GM23338 (cell line): ENCODE data around the gene EFCAB9. TPM values are rescaled to one million over a fixed set of nuclear protein-coding genes. Genes with fewer than 3 reads are reported as not detected.
"Not testable (repeated sequence)": the region's sequence is repeated elsewhere in the genome, so short reads cannot be mapped to it uniquely, and the experiment has no call there.

Experiments
- ATAC-seq: fragments of 200-7000 bp; cut with Tn5 transposase; 3 replicates; pipeline ENCODE4 v1.9.1; 2020
- DNase-seq: peaks from one replicate; pipeline ENCODE4 v3.0.0-alpha.2; 2015; ENCODE audit warnings: low spot score
- H2AFZ ChIP-seq: fragments of 200-600 bp; sonication (generic); 2 replicates; pipeline ENCODE4 v1.8.0; 2016; ENCODE audit warnings: antibody characterized with exemption, mild to moderate bottlenecking, moderate library complexity
- H3F3A ChIP-seq: fragments of 200-600 bp; sonication (generic); replicated peaks from 2 replicates; pipeline ENCODE4 v1.8.0; 2017; ENCODE audit warnings: antibody characterized with exemption, mixed run types, low read depth
- H3K27ac ChIP-seq: fragments of 200-600 bp; sonication (generic); 2 replicates; pipeline ENCODE4 v1.6.1; 2016; ENCODE audit warnings: low read depth
- H3K27me3 ChIP-seq: fragments of 200-600 bp; sonication (generic); 2 replicates; pipeline ENCODE4 v1.8.0; 2016; ENCODE audit warnings: mild to moderate bottlenecking, mixed run types, moderate library complexity; ENCODE audit not compliant: insufficient read depth
- H3K36me3 ChIP-seq: fragments of 200-600 bp; sonication (generic); 2 replicates; pipeline ENCODE4 v1.8.0; 2016; ENCODE audit warnings: mild to moderate bottlenecking; ENCODE audit not compliant: insufficient read depth
- H3K4me1 ChIP-seq: fragments of 200-600 bp; sonication (generic); 2 replicates; pipeline ENCODE4 v1.8.0; 2016; ENCODE audit warnings: mild to moderate bottlenecking, moderate library complexity; ENCODE audit not compliant: insufficient read depth
- H3K4me2 ChIP-seq: fragments of 200-600 bp; sonication (generic); 2 replicates; pipeline ENCODE4 v1.7.1; 2017; ENCODE audit warnings: mixed run types
- H3K4me3 ChIP-seq: fragments of 200-600 bp; sonication (generic); 2 replicates; pipeline ENCODE4 v1.6.1; 2016; ENCODE audit warnings: mixed run types
- H3K79me2 ChIP-seq: fragments of 200-600 bp; sonication (generic); replicated peaks from 2 replicates; pipeline ENCODE4 v1.8.0; 2017; ENCODE audit warnings: mild to moderate bottlenecking; ENCODE audit not compliant: insufficient read depth
- H3K9me2 ChIP-seq: fragments of 200-600 bp; sonication (generic); 2 replicates; pipeline ENCODE4 v1.8.0; 2017; ENCODE audit not compliant: insufficient read depth
- H4K20me1 ChIP-seq: fragments of 200-600 bp; sonication (generic); replicated peaks from 2 replicates; pipeline ENCODE4 v1.8.0; 2017; ENCODE audit warnings: mild to moderate bottlenecking; ENCODE audit not compliant: insufficient read depth
- H3K27ac Mint-ChIP-seq: 2 replicates; pipeline ENCODE4 v1.8.0; 2020; ENCODE audit warnings: inconsistent platforms, mild to moderate bottlenecking, moderate library complexity, mixed read lengths
- H3K27me3 Mint-ChIP-seq: 3 replicates; pipeline ENCODE4 v1.8.0; 2022; ENCODE audit warnings: low read depth, mild to moderate bottlenecking, moderate library complexity, mixed read lengths, inconsistent platforms; ENCODE audit not compliant: insufficient read depth, poor library complexity
- H3K36me3 Mint-ChIP-seq: 3 replicates; pipeline ENCODE4 v1.8.0; 2021; ENCODE audit warnings: low read depth, mild to moderate bottlenecking, inconsistent platforms, moderate library complexity, mixed read lengths
- H3K4me1 Mint-ChIP-seq: 3 replicates; pipeline ENCODE4 v1.8.0; 2020; ENCODE audit warnings: mild to moderate bottlenecking, inconsistent platforms, mixed read lengths
- H3K4me3 Mint-ChIP-seq: 3 replicates; pipeline ENCODE4 v1.8.0; 2021; ENCODE audit warnings: moderate library complexity, mild to moderate bottlenecking, inconsistent platforms, mixed read lengths
- H3K9me3 Mint-ChIP-seq: 3 replicates; pipeline ENCODE4 v1.8.0; 2020; ENCODE audit warnings: moderate library complexity, mild to moderate bottlenecking, inconsistent platforms, mixed read lengths
- CREB1 ChIP-seq: fragments of 250-450 bp; sonication (Bioruptor Pico); IDR thresholded peaks from 2 replicates; pipeline ENCODE4 v1.5.0; 2020; ENCODE audit warnings: low read depth, mild to moderate bottlenecking, moderate library complexity
- EZH2 ChIP-seq: fragments of 200-600 bp; sonication (generic); IDR thresholded peaks from one replicate; pipeline ENCODE4 v1.8.0; 2017; ENCODE audit warnings: antibody characterized with exemption, mild to moderate bottlenecking, low read depth; ENCODE audit not compliant: unreplicated experiment
- EZH2phosphoT487 ChIP-seq: fragments of 200-600 bp; sonication (generic); IDR thresholded peaks from one replicate; pipeline ENCODE4 v1.8.1; 2018; ENCODE audit warnings: antibody characterized with exemption; ENCODE audit not compliant: unreplicated experiment
- JUNB ChIP-seq: IDR thresholded peaks from one replicate; pipeline ENCODE4 v1.6.1; 2016; ENCODE audit warnings: antibody characterized with exemption; ENCODE audit not compliant: unreplicated experiment
- POLR2AphosphoS5 ChIP-seq: IDR thresholded peaks from 2 replicates; pipeline ENCODE4 v1.6.1; 2016; ENCODE audit warnings: antibody characterized with exemption, low read depth
- ZNF114 ChIP-seq: fragments of 250-450 bp; sonication (Bioruptor Pico); IDR thresholded peaks from 2 replicates; pipeline ENCODE4 v1.5.0; 2020; ENCODE audit warnings: mild to moderate bottlenecking, moderate library complexity
- polyA plus RNA-seq: library from polyadenylated mRNA; unstranded; fragments of >200 nt; fragmentation: Nextera tagmentation; extraction: Ambion mirVana; gene quantifications from 2 replicates; pipeline ENCODE4 v1.2.1, GENCODE V29; 2016
- total RNA-seq: library from RNA; depleted of rRNA; stranded (reverse); fragments of >200 nt; shearing (Covaris generic); gene quantifications from 2 replicates; pipeline ENCODE4 v1.2.3, GENCODE V29; 2014
- TF ChIP-seq, protein P1 (sequence below): fragments of 250-450 bp; sonication (Bioruptor Pico); IDR thresholded peaks from 2 replicates; pipeline ENCODE4 v1.5.0; 2020; ENCODE audit warnings: mild to moderate bottlenecking, moderate library complexity

The EFCAB9 gene
- total and polyA plus RNA-seq, 2 experiments from 2014 or later: not detected

DNA sequence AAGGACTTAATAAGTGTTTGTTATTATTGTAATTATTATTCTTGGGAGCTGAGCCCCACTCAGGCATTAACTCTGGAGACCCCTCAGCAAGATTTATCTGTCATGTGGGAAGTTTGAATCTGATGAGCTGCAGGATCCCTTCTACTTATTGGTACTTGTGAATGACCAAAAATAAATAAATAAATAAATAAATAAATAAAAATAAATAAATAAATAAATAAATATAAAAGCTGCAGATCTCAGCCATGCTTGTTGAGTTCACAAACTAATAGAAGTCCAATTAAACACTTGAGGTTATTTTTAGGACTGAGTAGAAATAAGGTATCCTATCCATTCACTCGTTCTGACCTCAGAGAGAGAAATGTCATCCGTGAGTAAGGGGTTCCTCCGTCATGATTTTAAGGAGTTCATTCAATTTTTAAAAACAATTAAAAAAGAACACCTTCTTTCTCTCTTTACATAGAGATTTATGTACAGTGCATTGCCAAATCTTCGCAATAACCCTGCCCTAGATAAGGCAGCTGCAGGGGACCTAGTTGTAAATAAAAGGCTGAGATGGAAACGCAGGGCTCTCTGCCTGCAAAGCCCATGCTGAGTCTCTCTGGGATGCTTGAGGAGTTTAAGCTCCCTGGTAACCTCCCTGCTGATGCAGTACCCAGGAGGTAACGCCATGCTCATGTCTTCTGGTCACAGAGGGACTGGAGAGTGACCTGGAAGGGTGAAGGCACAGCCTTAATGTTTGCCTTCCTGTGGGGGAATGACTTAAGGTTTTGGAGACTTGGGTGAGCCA lies 1.2 kb downstream of the EFCAB9 start:
- Mint-ChIP-seq H3K4me3 (no peak overlapping the region), H3K9me3 (peaks cover 4% of the 10 kb centered on the region; the same call in 1 of the 3 replicates), H3K27ac (no peak overlapping the region), H3K36me3 (peaks cover 6% of the 10 kb centered on the region; the same call in 1 of the 3 replicates), H3K4me1 (no peaks in the 10 kb centered on the region), H3K27me3 (peaks cover 12% of the 10 kb centered on the region)
- no peaks in the 10 kb centered on the region for H3F3A ChIP-seq
- H3K4me1 ChIP-seq: peaks cover under 1% of the 10 kb centered on the region; the same call in 1 of the 2 replicates
- peaks cover 4% of the 10 kb centered on the region; the same call in 1 of the 2 replicates for H3K9me2 ChIP-seq
- no peaks in the 10 kb centered on the region for H3K36me3 ChIP-seq
- H2AFZ ChIP-seq: no peak overlapping the region
- no peaks in the 10 kb centered on the region for H3K79me2 ChIP-seq
- H3K27me3 ChIP-seq: peaks cover 5% of the 10 kb centered on the region
- H3K27ac ChIP-seq: no peak overlapping the region
- no peak overlapping the region for H3K4me2 ChIP-seq
- peak; percentile 62 for ATAC-seq
- no peaks in the 10 kb centered on the region for H4K20me1 ChIP-seq
- no peak for DNase-seq
- H3K4me3 ChIP-seq: no peak overlapping the region
- no peak for TF ChIP-seq JUNB

DNA sequence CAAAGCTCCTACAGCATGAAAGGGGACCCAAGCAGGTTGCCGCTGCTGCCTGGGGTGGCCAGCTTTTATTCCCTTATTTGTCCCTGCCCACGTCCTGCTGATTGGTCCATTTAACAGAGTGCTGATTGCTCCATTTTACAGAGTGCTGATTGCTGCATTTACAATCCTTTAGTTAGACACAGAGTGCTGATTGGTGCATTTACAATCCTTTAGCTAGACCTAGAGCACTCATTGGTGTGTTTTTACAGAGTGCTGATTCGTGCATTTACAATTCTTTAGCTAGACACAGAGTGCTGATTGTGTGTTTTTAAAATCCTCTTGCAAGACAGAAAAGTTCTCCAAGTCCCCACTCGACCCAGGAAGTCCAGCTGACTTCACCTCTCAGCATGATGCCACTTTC lies 3.8 kb downstream of the EFCAB9 start:
- not testable (repeated sequence) for DNase-seq, H3K4me3 ChIP-seq, ATAC-seq, H3K4me2 ChIP-seq, H3K4me3 Mint-ChIP-seq, H3K36me3 Mint-ChIP-seq, H3K27ac Mint-ChIP-seq, H3F3A ChIP-seq, H4K20me1 ChIP-seq, H3K9me3 Mint-ChIP-seq, H3K36me3 ChIP-seq, H3K27ac ChIP-seq, H3K9me2 ChIP-seq, H3K4me1 Mint-ChIP-seq, H2AFZ ChIP-seq, H3K4me1 ChIP-seq, H3K79me2 ChIP-seq, H3K27me3 ChIP-seq
- H3K27me3 Mint-ChIP-seq: peaks cover 10% of the 10 kb centered on the region

DNA sequence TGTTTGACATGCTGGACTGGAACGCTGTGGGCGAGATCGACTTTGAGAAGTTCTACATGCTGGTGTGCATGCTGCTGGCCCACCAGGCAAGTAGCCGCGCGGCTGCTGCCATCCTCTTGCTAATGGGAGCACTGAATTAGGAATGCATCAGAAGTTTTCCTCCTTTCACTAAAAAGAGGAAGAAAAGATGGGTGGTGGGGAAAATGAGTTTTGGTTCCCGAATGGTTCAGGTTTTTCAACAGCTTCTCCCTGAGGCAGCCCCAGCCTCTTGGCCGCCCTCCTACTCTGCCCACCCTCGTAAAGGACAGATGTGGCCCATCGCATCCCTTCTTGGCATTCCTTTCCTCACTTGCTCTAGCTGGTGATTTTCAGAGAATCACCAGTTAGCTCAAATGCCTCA lies 5.5 kb downstream of the EFCAB9 start:
- H3K36me3 Mint-ChIP-seq: peaks cover 6% of the 10 kb centered on the region; the same call in 1 of the 3 replicates
- H3K9me3 Mint-ChIP-seq: peaks cover 4% of the 10 kb centered on the region; the same call in 1 of the 3 replicates
- Histone ChIP-seq H3K9me2 (peaks cover 4% of the 10 kb centered on the region; the same call in 1 of the 2 replicates), H3K4me1 (no peaks in the 10 kb centered on the region), H3F3A (no peaks in the 10 kb centered on the region), H3K4me2 (no peak overlapping the region), H3K36me3 (no peaks in the 10 kb centered on the region), H4K20me1 (no peaks in the 10 kb centered on the region; the same call in 1 of the 2 replicates), H3K79me2 (no peaks in the 10 kb centered on the region), H3K27ac (no peak overlapping the region), H3K27me3 (no peaks in the 10 kb centered on the region), H3K4me3 (no peak overlapping the region), H2AFZ (no peak overlapping the region)
- peaks cover 10% of the 10 kb centered on the region for H3K27me3 Mint-ChIP-seq
- no peak overlapping the region for H3K4me3 Mint-ChIP-seq
- TF ChIP-seq CREB1 (CRISPR knock-in tag) (no peak), EZH2 (no peak), EZH2phosphoT487 (no peak), POLR2AphosphoS5 (no peak), ZNF114 (CRISPR knock-in tag) (no peak)
- TF ChIP-seq, protein P1, sequence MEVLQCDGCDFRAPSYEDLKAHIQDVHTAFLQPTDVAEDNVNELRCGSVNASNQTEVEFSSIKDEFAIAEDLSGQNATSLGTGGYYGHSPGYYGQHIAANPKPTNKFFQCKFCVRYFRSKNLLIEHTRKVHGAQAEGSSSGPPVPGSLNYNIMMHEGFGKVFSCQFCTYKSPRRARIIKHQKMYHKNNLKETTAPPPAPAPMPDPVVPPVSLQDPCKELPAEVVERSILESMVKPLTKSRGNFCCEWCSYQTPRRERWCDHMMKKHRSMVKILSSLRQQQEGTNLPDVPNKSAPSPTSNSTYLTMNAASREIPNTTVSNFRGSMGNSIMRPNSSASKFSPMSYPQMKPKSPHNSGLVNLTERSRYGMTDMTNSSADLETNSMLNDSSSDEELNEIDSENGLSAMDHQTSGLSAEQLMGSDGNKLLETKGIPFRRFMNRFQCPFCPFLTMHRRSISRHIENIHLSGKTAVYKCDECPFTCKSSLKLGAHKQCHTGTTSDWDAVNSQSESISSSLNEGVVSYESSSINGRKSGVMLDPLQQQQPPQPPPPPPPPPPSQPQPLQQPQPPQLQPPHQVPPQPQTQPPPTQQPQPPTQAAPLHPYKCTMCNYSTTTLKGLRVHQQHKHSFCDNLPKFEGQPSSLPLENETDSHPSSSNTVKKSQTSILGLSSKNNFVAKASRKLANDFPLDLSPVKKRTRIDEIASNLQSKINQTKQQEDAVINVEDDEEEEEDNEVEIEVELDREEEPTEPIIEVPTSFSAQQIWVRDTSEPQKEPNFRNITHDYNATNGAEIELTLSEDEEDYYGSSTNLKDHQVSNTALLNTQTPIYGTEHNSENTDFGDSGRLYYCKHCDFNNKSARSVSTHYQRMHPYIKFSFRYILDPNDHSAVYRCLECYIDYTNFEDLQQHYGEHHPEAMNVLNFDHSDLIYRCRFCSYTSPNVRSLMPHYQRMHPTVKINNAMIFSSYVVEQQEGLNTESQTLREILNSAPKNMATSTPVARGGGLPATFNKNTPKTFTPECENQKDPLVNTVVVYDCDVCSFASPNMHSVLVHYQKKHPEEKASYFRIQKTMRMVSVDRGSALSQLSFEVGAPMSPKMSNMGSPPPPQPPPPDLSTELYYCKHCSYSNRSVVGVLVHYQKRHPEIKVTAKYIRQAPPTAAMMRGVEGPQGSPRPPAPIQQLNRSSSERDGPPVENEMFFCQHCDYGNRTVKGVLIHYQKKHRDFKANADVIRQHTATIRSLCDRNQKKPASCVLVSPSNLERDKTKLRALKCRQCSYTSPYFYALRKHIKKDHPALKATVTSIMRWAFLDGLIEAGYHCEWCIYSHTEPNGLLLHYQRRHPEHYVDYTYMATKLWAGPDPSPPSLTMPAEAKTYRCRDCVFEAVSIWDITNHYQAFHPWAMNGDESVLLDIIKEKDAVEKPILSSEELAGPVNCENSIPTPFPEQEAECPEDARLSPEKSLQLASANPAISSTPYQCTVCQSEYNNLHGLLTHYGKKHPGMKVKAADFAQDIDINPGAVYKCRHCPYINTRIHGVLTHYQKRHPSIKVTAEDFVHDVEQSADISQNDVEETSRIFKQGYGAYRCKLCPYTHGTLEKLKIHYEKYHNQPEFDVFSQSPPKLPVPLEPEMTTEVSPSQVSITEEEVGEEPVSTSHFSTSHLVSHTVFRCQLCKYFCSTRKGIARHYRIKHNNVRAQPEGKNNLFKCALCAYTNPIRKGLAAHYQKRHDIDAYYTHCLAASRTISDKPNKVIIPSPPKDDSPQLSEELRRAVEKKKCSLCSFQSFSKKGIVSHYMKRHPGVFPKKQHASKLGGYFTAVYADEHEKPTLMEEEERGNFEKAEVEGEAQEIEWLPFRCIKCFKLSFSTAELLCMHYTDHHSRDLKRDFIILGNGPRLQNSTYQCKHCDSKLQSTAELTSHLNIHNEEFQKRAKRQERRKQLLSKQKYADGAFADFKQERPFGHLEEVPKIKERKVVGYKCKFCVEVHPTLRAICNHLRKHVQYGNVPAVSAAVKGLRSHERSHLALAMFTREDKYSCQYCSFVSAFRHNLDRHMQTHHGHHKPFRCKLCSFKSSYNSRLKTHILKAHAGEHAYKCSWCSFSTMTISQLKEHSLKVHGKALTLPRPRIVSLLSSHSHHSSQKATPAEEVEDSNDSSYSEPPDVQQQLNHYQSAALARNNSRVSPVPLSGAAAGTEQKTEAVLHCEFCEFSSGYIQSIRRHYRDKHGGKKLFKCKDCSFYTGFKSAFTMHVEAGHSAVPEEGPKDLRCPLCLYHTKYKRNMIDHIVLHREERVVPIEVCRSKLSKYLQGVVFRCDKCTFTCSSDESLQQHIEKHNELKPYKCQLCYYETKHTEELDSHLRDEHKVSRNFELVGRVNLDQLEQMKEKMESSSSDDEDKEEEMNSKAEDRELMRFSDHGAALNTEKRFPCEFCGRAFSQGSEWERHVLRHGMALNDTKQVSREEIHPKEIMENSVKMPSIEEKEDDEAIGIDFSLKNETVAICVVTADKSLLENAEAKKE (CRISPR knock-in tag): no peak
- no peak overlapping the region for H3K27ac Mint-ChIP-seq
- no peak for DNase-seq
- no peaks in the 10 kb centered on the region for H3K4me1 Mint-ChIP-seq
- ATAC-seq: no peak
